Smooth muscle cell (in vitro differentiated cells): ENCODE data around the gene SPTBN5. TPM values are rescaled to one million over a fixed set of nuclear protein-coding genes. Genes with fewer than 3 reads are reported as not detected.

Source experiments
- DNase-seq: peaks from one replicate; lab custom pipeline; 2025; ENCODE audit not compliant: unreplicated experiment; lab: John Stamatoyannopoulos, UW
- H2AFZ ChIP-seq: fragments of 200-600 bp; sonication (generic); 2 replicates; pipeline ENCODE4 v1.6.0; 2016; ENCODE audit warnings: antibody characterized with exemption, low read depth, mild to moderate bottlenecking
- H3F3A ChIP-seq: fragments of 200-600 bp; sonication (generic); 2 replicates; pipeline ENCODE4 v1.6.0; 2017; ENCODE audit warnings: antibody characterized with exemption, low read depth
- H3K27ac ChIP-seq: fragments of 200-600 bp; sonication (generic); 2 replicates; pipeline ENCODE4 v1.5.1; 2016; ENCODE audit warnings: low read depth, mild to moderate bottlenecking
- H3K27me3 ChIP-seq: fragments of 200-600 bp; sonication (generic); 2 replicates; pipeline ENCODE4 v1.6.1; 2016; ENCODE audit warnings: low read depth, mild to moderate bottlenecking
- H3K36me3 ChIP-seq: fragments of 200-600 bp; sonication (generic); 2 replicates; pipeline ENCODE4 v1.5.1; 2016; ENCODE audit warnings: low read depth
- H3K4me1 ChIP-seq: fragments of 200-600 bp; sonication (generic); 2 replicates; pipeline ENCODE4 v1.5.1; 2016; ENCODE audit warnings: low read depth
- H3K4me2 ChIP-seq: fragments of 200-600 bp; sonication (generic); 2 replicates; pipeline ENCODE4 v1.6.0; 2016; ENCODE audit warnings: mild to moderate bottlenecking
- H3K4me3 ChIP-seq: fragments of 200-600 bp; sonication (generic); 2 replicates; pipeline ENCODE4 v1.5.1; 2016; ENCODE audit warnings: mild to moderate bottlenecking
- H3K79me2 ChIP-seq: fragments of 200-600 bp; sonication (generic); 2 replicates; pipeline ENCODE4 v1.6.0; 2016; ENCODE audit warnings: low read depth, mild to moderate bottlenecking
- H3K9ac ChIP-seq: fragments of 200-600 bp; sonication (generic); 2 replicates; pipeline ENCODE4 v1.6.0; 2016; ENCODE audit warnings: low read depth
- H3K9me3 ChIP-seq: fragments of 200-600 bp; sonication (generic); replicated peaks from 2 replicates; pipeline ENCODE4 v1.5.1; 2016; ENCODE audit warnings: low read depth
- H4K20me1 ChIP-seq: fragments of 200-600 bp; sonication (generic); 2 replicates; pipeline ENCODE4 v1.6.0; 2016; ENCODE audit warnings: low read depth
- CTCF ChIP-seq: fragments of 200-600 bp; sonication (generic); IDR thresholded peaks from 2 replicates; pipeline ENCODE4 v1.5.1; 2017; ENCODE audit warnings: borderline replicate concordance, mild to moderate bottlenecking, antibody characterized with exemption; ENCODE audit not compliant: insufficient read depth, poor library complexity, severe bottlenecking
- WGBS: methylation state at CpG from one replicate; pipeline ENCODE4 v1.1.7; 2016; ENCODE audit warnings: low lambda C conversion rate; 5-methylcytosine and 5-hydroxymethylcytosine counted together
- polyA plus RNA-seq: library from polyadenylated mRNA; unstranded; fragments of >200 nt; fragmentation: Nextera tagmentation; extraction: Ambion mirVana; gene quantifications from 2 replicates; pipeline ENCODE4 v1.2.1, GENCODE V29; 2016
- total RNA-seq: library from RNA; depleted of rRNA; stranded (reverse); fragments of >200 nt; gene quantifications from 2 replicates; pipeline ENCODE4 v1.2.3, GENCODE V29; 2014

SPTBN5 gene
- total and polyA plus RNA-seq, 2 experiments from 2014 or later, result 0.04 to 0.08 TPM

- H3K9me3 ChIP-seq, result no peaks in the 10 kb centered on the region
- peaks cover 6% of the 10 kb centered on the region for H3K79me2 ChIP-seq
- H3K4me2 ChIP-seq, result no peak overlapping the region
- no peak overlapping the region for H2AFZ ChIP-seq
- no peaks in the 10 kb centered on the region for H3F3A ChIP-seq
- 91% methylated on average over 8 of the region's 8 CpGs for WGBS
- no peak for DNase-seq
- no peaks in the 10 kb centered on the region for H3K36me3 ChIP-seq
- no peak for TF ChIP-seq CTCF
- peak overlapping the region; percentile 72 for H3K27ac ChIP-seq
- no peaks in the 10 kb centered on the region for H3K4me1 ChIP-seq
- no peak overlapping the region for H3K4me3 ChIP-seq
- H3K27me3 ChIP-seq, result no peaks in the 10 kb centered on the region
- no peak overlapping the region for H3K9ac ChIP-seq
- H4K20me1 ChIP-seq, result peaks cover 10% of the 10 kb centered on the region
Observed at GRCh38 chr15:41804916-41805666, 88.8 kb downstream of the SPTBN5 start.

- Histone ChIP-seq H3K27me3 (no peaks in the 10 kb centered on the region), H3K27ac (peak overlapping the region; percentile 72), H3K9ac (no peak overlapping the region), H4K20me1 (peaks cover 11% of the 10 kb centered on the region), H3K4me2 (no peak overlapping the region), H3F3A (no peaks in the 10 kb centered on the region), H3K4me3 (no peak overlapping the region), H3K9me3 (no peaks in the 10 kb centered on the region), H2AFZ (no peak overlapping the region), H3K79me2 (peaks cover 6% of the 10 kb centered on the region), H3K4me1 (no peaks in the 10 kb centered on the region), H3K36me3 (no peaks in the 10 kb centered on the region)
- no peak for TF ChIP-seq CTCF
- WGBS, result 86% methylated on average over 2 of the region's 2 CpGs
- DNase-seq, result no peak
Observed at GRCh38 chr15:41804361-41804760, 89.5 kb downstream of the SPTBN5 start.

GRCh38 chr15:41801850-41802455 lies 91.9 kb downstream of the SPTBN5 start:
- no peaks in the 10 kb centered on the region for H3K79me2 ChIP-seq

More at GRCh38 chr15:41801850-41802455, 91.9 kb downstream of the SPTBN5 start:
- Histone ChIP-seq H4K20me1 (peaks cover 27% of the 10 kb centered on the region), H3K36me3 (no peaks in the 10 kb centered on the region), H3K4me1 (no peaks in the 10 kb centered on the region), H3K9ac (no peak overlapping the region), H3K9me3 (no peaks in the 10 kb centered on the region), H3F3A (no peaks in the 10 kb centered on the region), H3K27ac (peak overlapping the region; percentile 52), H3K27me3 (no peaks in the 10 kb centered on the region), H2AFZ (no peak overlapping the region), H3K4me3 (no peak overlapping the region), H3K4me2 (no peak overlapping the region)
- no peak for DNase-seq
- WGBS, result 78% methylated on average over 3 of the region's 3 CpGs
- TF ChIP-seq CTCF, result no peak
